Measurements from ENCODE around the gene FBN2.

DNA sequence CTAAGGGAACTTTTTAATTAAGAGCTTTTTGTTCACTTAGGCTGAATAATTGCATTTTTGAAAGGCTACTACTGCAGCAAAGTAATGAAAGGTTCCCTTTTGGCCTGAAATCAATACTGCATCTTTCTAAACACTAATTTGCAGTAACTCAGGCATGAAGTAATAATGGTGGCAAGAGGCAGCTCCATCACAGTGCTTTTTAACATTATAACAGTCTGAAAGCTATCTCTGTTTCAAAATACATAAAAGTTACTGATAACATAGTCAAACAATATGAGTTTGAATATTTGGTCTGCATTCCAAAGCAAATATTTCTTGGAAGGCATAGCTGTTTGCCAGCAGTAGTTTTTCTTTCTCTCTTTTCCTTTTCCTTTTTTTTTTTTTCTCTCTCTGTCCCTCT, 113.4 kb downstream of the FBN2 start:
- TF ChIP-seq, protein P1, sequence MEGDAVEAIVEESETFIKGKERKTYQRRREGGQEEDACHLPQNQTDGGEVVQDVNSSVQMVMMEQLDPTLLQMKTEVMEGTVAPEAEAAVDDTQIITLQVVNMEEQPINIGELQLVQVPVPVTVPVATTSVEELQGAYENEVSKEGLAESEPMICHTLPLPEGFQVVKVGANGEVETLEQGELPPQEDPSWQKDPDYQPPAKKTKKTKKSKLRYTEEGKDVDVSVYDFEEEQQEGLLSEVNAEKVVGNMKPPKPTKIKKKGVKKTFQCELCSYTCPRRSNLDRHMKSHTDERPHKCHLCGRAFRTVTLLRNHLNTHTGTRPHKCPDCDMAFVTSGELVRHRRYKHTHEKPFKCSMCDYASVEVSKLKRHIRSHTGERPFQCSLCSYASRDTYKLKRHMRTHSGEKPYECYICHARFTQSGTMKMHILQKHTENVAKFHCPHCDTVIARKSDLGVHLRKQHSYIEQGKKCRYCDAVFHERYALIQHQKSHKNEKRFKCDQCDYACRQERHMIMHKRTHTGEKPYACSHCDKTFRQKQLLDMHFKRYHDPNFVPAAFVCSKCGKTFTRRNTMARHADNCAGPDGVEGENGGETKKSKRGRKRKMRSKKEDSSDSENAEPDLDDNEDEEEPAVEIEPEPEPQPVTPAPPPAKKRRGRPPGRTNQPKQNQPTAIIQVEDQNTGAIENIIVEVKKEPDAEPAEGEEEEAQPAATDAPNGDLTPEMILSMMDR (IDR thresholded peaks at IDR 0.05), result no peak
- TF ChIP-seq, protein P2, sequence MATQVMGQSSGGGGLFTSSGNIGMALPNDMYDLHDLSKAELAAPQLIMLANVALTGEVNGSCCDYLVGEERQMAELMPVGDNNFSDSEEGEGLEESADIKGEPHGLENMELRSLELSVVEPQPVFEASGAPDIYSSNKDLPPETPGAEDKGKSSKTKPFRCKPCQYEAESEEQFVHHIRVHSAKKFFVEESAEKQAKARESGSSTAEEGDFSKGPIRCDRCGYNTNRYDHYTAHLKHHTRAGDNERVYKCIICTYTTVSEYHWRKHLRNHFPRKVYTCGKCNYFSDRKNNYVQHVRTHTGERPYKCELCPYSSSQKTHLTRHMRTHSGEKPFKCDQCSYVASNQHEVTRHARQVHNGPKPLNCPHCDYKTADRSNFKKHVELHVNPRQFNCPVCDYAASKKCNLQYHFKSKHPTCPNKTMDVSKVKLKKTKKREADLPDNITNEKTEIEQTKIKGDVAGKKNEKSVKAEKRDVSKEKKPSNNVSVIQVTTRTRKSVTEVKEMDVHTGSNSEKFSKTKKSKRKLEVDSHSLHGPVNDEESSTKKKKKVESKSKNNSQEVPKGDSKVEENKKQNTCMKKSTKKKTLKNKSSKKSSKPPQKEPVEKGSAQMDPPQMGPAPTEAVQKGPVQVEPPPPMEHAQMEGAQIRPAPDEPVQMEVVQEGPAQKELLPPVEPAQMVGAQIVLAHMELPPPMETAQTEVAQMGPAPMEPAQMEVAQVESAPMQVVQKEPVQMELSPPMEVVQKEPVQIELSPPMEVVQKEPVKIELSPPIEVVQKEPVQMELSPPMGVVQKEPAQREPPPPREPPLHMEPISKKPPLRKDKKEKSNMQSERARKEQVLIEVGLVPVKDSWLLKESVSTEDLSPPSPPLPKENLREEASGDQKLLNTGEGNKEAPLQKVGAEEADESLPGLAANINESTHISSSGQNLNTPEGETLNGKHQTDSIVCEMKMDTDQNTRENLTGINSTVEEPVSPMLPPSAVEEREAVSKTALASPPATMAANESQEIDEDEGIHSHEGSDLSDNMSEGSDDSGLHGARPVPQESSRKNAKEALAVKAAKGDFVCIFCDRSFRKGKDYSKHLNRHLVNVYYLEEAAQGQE (IDR thresholded peaks at IDR 0.05; ENCODE audit: insufficient read depth in 1 of 2, low read depth in 2 of 2, low read length in 1 of 2), result no peak
- TF ChIP-seq POLR2AphosphoS5 (IDR thresholded peaks at IDR 0.05; ENCODE audit: low read depth, low read length), result no peak
- TF ChIP-seq TCF7L2 (IDR thresholded peaks at IDR 0.05; ENCODE audit: low read depth, low read length), result no peak
